HAP-1 (cell line): Measurements from ENCODE around the gene LTA.
A peak's percentile ranks its signal among the peaks of the same experiment; 100 is the strongest.
"Not testable (repeated sequence)": the region's sequence is repeated elsewhere in the genome, so short reads cannot be mapped to it uniquely, and the experiment has no call there.

ENCODE experiments used
- DNase-seq, 2 experiments: peaks; one replicate each; pipeline ENCODE4 v3.0.0-alpha.2; 2016 to 2020; ENCODE audit warnings: low spot score in 2 of 2
- H3K27me3 ChIP-seq: fragments of 250-450 bp; sonication (Bioruptor Pico); 2 replicates; pipeline ENCODE4 v1.5.1; 2020; ENCODE audit warnings: low read depth, mild to moderate bottlenecking, moderate library complexity
- H3K36me3 ChIP-seq: fragments of 250-450 bp; sonication (Bioruptor Pico); replicated peaks from 2 replicates; pipeline ENCODE4 v1.5.1; 2020; ENCODE audit warnings: mild to moderate bottlenecking
- H3K4me1 ChIP-seq: fragments of 250-450 bp; sonication (Bioruptor Pico); 2 replicates; pipeline ENCODE4 v1.5.1; 2020; ENCODE audit warnings: mild to moderate bottlenecking
- H3K4me3 ChIP-seq: fragments of 250-450 bp; sonication (Bioruptor Pico); 2 replicates; pipeline ENCODE4 v1.5.1; 2020; ENCODE audit warnings: mild to moderate bottlenecking, moderate library complexity
- H3K9me3 ChIP-seq: fragments of 250-450 bp; sonication (Bioruptor Pico); 2 replicates; pipeline ENCODE4 v1.5.1; 2020; ENCODE audit warnings: mild to moderate bottlenecking, moderate library complexity
- in situ Hi-C: fragments of 300-500 bp; cut with MboI; formaldehyde crosslinking; loops from 3 replicates; pipeline ENCODE4 v1.14.3; 2020; ENCODE audit warnings: low sequenced_read_pairs, inconsistent platforms, mixed read lengths

LTA gene

DNA sequence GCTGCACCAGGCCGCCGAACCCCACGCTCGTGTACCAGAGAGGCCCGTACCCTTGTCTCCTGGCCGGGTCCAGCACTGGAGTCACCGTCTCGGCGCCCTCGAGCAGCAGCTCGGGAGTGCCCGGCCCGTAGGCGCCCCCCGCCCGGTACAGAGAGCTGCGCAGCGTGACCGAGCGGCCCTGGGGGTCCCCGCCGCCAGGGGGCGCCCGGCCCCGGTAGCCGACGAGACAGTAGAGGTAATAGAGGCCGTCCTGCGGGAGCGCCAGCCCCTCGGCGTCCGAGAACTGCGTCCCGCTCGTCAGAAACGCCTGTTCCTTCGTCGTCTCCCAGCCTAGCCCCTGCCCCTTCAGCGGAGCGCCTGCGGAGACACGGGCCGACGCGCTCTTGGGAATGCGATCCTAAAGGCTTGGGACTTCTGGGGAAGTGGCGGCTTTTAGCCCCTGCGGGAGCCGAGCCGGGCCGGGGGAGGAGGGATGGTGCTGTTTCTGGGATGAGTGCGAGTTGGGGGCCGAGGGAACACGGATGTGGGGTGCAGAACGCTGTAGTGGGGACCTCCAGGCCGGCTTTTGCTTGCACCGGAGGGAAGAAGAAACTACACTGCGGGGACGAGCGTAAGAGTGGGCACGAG is 8.8 kb downstream of the LTA start:
- DNase-seq, result peak; percentile 84 to 94
- H3K4me3 ChIP-seq, result peak overlapping the region; percentile 58
- in situ Hi-C loops, result no loop called here
- no peaks in the 10 kb centered on the region for H3K27me3 ChIP-seq
- H3K9me3 ChIP-seq, result no peaks in the 10 kb centered on the region
- H3K36me3 ChIP-seq, result 0 out of 2 replicates have a peak, but pooled peaks cover 2% of the 10 kb centered on the region
- H3K4me1 ChIP-seq, result peaks cover 9% of the 10 kb centered on the region

DNA sequence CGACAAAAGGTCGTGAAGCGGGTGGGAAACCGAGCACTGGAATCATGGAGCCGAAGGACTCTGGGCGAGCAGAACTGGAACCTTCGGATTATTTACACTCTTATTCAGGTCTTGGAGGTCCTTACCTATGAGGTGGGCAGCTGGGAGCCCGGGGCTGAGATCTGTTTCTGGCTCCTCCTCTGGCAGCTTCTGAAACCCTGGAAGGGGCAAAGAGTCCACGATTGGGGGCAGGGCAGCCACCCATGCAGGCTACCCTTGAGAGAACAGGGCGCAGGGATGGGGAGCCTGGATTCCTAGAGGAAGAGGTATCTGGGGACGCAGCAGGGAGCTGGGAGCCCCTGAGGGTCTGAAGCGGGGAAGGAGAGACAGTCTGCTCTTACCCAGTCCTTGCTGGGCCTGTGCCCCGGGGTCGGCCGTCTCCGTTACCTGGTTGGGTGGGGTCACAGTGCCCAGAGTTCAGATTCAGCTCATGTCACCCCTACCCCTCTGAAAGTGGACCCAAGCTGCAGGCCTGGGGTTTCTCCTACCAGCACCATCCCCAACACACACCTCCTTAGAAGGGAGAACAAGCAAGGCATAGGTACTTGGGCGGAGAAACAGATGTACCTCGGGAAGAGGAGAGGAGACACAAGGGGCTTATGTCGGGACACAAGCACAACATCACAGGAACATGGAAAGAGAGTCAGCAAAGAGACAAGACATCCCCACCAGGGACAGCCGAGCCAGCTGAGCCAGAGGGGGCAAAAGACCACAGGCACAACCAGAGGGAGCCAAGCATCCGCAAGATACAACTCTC is 9.5 kb downstream of the LTA start:
- in situ Hi-C loops, result no loop called here
- peaks cover 9% of the 10 kb centered on the region for H3K4me1 ChIP-seq
- peak in 1 of 2 experiments; percentile 38 for DNase-seq
- H3K27me3 ChIP-seq, result no peaks in the 10 kb centered on the region
- H3K9me3 ChIP-seq, result no peaks in the 10 kb centered on the region
- 0 out of 2 replicates have a peak, but pooled peaks cover 2% of the 10 kb centered on the region for H3K36me3 ChIP-seq
- H3K4me3 ChIP-seq, result peak overlapping the region; percentile 58

DNA sequence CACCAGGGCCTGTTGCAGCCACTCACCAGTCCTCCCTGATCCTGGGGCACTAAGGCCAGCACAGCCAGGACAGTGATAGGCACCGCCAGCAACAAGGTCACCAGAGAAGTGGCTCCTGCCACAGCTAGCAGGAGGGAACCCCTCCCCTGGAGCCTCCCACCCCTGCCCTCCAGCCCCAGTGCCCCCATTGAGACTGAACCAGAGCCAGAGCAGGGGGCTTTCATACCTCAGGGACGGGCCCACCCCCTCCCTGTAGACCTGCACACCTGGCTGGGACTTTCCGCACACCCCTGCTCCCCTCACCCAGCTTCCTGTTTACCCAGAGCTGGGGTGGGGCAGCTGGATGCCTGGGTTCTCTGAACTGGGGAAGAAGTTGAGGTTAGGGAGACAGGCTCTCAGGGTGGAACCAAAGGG is 10.1 kb downstream of the LTA start, which contains the start of gene LTB:
LTB (minus strand) TSS at position 195 of the 414 bp plus-strand sequence; CDS start at position 188, 7 bp downstream.
- no peaks in the 10 kb centered on the region for H3K9me3 ChIP-seq
- DNase-seq, result no peak
- H3K36me3 ChIP-seq, result 0 out of 2 replicates have a peak, but pooled peaks cover 2% of the 10 kb centered on the region
- H3K4me3 ChIP-seq, result peak within 1 kb of the TSS; percentile 58
- in situ Hi-C loops, result no loop called here
- no peaks in the 10 kb centered on the region for H3K27me3 ChIP-seq
- peaks cover 9% of the 10 kb centered on the region for H3K4me1 ChIP-seq

DNA sequence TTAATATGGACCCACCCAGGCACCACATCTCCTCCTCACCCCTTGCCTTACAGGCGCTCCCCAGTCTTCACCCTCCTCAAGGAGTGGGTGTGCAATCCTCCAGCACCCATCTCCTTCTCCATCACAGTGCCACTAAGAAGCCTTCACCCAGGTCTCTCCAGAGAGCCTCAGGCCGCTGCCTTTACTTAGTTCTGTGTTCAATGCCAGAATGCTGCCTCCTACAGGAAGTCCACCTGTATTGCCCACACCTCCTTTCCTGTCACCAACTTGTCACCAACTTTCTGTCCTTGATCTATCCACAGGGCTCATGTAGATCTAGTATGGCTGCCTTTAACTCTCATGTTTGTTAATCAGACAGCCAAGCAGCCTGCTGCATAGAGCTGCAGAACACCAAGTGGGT is 13.4 kb downstream of the LTA start:
- Histone ChIP-seq H3K27me3 (no peaks in the 10 kb centered on the region), H3K4me1 (peaks cover 9% of the 10 kb centered on the region), H3K4me3 (no peak overlapping the region), H3K36me3 (0 out of 2 replicates have a peak, but pooled peaks cover 2% of the 10 kb centered on the region), H3K9me3 (no peaks in the 10 kb centered on the region)
- DNase-seq, result peak in 1 of 2 experiments; percentile 36
- in situ Hi-C loops, result no loop called here

DNA sequence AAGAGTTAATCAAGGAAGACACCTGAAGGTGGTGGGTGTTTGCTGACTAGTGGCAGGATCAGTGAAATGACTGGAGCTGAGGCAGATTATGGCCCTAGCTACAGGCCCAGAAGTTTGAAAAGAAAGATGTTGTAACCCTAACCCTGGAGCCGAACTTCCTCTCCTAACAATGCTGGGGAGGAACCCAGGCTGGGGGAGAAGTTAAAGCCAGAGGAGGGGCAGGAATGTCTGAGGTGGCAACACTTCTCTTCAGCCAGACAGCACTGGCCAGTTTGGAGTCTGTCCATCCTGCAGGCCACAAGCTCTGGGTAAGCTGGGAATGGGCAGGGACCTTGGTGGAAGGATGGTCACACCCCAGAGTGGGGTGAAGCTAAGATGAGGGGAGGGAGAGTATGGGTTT is 13.9 kb downstream of the LTA start, which contains the start of gene LST1:
LST1 (plus strand) TSS at position 270 of the 400 bp plus-strand sequence. CDS start 1,023 bp downstream, outside the sequence.
- Histone ChIP-seq H3K4me3 (no peak within 1 kb of the TSS), H3K9me3 (no peaks in the 10 kb centered on the region), H3K27me3 (no peaks in the 10 kb centered on the region), H3K4me1 (peaks cover 9% of the 10 kb centered on the region), H3K36me3 (0 out of 2 replicates have a peak, but pooled peaks cover 2% of the 10 kb centered on the region)
- in situ Hi-C loops, result no loop called here
- DNase-seq, result no peak

DNA sequence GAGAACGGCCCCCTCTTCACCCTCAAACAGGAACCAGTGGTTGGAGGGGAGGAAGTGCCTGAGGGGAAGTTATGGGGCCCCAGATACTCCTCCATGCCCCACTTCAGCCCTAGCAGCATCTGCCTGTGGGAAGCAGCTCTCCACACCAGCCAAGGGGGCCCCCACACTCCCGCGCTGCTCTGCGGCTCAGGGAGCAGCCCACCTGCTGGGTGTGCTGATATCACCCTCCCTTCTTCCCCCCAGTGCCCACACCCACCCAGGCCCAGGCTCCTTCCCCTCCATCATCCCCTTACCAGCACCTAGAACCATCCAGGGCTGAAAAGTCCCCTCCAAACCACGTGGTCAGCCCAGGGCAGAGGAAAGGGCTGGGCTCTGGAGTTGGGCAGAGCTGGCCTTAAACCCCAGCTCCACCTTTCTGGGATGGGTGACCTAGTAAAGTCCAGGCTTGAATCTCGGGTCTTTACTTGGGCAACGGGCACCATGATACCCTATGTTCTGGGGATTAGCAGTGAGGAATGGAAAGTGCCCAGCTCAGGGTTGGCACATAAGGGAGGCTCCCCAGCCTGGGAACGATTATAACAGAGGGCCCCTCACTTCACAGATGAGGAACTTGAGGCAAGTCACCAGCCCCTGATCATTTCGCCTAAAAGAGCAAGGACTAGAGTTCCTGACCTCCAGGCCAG is 14.7 kb downstream of the LTA start:
- no peaks in the 10 kb centered on the region for H3K9me3 ChIP-seq
- H3K4me1 ChIP-seq, result peaks cover 2% of the 10 kb centered on the region; the same call in 1 of the 2 replicates
- 0 out of 2 replicates have a peak, but pooled peaks cover 2% of the 10 kb centered on the region for H3K36me3 ChIP-seq
- in situ Hi-C loops, result no loop called here
- H3K27me3 ChIP-seq, result no peaks in the 10 kb centered on the region
- DNase-seq, result no peak
- H3K4me3 ChIP-seq, result no peak overlapping the region

DNA sequence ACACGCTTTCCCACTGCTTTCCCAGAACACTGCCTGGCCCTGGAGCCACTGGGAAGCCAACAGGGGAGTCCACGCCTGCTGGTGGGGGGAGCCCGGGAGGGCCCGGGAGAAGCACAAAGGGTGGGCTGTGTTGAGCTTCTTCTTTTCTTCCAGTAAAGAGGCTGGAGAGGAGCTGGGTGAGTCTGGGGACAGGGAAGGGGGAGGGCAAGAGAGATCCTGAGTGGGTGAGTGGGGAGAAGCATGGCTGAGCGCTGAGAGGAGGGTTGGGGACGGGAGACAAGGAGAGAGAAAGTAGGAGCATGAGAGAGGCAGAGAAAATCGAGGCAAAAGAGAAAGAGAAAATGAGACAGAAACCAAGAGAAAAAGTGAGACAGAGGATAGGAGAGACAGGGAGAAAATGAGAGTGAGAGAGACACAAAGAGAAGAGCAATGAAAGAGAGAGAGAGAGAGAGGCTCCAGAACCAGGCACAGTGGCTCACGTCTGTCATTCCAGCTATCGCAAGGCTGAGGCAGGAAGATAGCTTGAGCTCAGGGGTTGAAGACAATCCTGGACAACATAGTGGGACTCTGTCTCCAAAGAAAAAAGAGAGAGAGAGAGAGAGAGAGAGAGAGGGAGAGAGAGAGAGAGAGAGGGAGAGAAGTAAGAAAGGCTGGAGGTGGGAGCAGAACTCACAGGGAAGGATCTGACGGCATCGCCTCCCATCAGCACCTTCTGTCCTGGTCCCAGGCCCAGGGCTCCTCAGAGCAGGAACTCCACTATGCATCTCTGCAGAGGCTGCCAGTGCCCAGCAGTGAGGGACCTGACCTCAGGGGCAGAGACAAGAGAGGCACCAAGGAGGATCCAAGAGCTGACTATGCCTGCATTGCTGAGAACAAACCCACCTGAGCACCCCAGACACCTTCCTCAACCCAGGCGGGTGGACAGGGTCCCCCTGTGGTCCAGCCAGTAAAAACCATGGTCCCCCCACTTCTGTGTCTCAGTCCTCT is 16.0 kb downstream of the LTA start:
- Histone ChIP-seq H3K27me3 (no peaks in the 10 kb centered on the region), H3K4me3 (no peak overlapping the region), H3K36me3 (0 out of 2 replicates have a peak, but pooled peaks cover 2% of the 10 kb centered on the region), H3K4me1 (no peaks in the 10 kb centered on the region), H3K9me3 (no peaks in the 10 kb centered on the region)
- DNase-seq, result no peak
- in situ Hi-C loops, result no loop called here

DNA sequence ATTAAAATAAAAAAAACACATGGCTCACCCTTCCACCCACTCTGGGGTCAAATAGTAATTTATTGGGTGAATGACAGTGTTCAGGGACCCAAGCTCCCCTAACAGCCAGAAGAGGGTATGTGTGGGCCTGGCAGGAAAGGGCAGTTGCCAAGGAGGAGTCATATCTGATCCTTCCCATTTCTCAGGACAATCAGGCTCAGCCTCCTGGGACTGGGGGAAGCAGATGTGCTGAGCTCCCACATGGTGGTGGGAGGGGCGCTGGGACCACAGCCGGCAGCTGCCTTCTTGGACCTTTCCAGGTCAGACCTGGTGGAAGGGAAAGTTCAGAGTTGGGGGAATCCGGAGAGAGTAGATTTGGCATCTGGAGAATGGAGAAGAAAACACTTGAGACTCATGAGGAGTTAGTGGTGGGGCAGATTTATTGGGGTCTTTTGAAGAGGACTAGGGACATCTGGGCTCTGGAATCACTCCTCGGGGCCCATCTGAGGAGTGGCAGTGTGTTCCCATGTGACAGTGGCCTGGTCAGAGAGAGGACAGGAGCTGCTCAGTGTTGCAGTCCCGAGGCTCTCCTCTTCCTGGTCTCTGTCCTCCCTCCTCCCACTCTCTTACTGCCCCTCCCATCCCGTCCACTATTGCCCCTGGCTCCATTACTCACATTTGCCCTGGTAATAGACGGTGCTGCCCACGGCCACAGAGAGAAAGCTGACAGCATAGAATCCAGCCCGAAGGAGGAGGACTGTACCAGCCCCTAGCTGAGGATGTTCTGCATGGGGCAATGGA is 17.0 kb downstream of the LTA start:
- H3K9me3 ChIP-seq, result no peaks in the 10 kb centered on the region
- no peak for DNase-seq
- no peaks in the 10 kb centered on the region for H3K4me1 ChIP-seq
- no peaks in the 10 kb centered on the region for H3K27me3 ChIP-seq
- 0 out of 2 replicates have a peak, but pooled peaks cover 2% of the 10 kb centered on the region for H3K36me3 ChIP-seq
- in situ Hi-C loops, result no loop called here
- no peak overlapping the region for H3K4me3 ChIP-seq

DNA sequence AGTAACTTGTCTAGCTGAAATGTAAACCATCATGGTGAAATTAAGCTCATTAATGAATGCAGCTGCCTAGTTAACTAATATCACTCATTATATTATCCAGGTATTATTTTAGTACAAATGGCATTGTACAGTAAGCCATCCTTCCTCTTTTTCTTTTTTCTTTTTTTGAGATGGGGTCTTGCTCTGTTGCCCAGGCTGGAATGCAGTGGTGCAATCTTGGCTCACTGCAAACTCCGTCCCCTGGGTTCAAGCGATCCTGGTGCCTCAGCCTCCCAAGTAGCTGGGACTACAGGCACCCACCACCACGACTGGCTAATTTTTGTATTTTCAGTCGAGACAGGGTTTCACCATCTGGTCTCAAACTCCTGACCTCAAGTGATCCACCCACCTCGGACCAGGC is 18.6 kb downstream of the LTA start:
- not testable (repeated sequence) for H3K9me3 ChIP-seq, H3K4me1 ChIP-seq, DNase-seq, H3K36me3 ChIP-seq, H3K27me3 ChIP-seq, H3K4me3 ChIP-seq
- in situ Hi-C loops, result loop anchor here (5.0 kb wide), 1 partner anchor 43 kb away; the partner anchor contains the start of genes ATP6V1G2 and NFKBIL1

DNA sequence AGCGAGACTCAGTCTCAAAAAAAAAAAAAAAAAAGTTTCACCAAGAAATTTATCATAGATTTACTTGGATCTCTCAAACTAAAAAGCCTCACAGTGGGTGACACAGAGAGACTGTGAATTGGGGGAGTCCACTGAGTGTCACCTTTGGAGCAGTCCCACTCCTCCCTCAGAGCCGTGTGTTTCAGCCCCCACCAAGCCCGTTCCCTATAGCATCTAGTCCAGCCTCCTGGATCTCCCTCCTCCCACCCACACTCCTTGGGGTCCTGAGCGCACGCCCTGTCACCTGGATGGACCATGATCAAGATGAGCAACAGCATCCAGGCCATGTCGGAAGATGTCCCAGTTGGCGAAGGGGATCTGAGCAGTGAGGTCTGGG is 20.3 kb downstream of the LTA start:
- Histone ChIP-seq H3K4me1 (no peaks in the 10 kb centered on the region), H3K9me3 (no peaks in the 10 kb centered on the region), H3K36me3 (no peaks in the 10 kb centered on the region), H3K27me3 (no peaks in the 10 kb centered on the region), H3K4me3 (no peak overlapping the region)
- in situ Hi-C loops, result loop anchor here (5.0 kb wide), 1 partner anchor 45 kb away; the partner anchor contains the start of genes ATP6V1G2 and NFKBIL1
- no peak for DNase-seq

DNA sequence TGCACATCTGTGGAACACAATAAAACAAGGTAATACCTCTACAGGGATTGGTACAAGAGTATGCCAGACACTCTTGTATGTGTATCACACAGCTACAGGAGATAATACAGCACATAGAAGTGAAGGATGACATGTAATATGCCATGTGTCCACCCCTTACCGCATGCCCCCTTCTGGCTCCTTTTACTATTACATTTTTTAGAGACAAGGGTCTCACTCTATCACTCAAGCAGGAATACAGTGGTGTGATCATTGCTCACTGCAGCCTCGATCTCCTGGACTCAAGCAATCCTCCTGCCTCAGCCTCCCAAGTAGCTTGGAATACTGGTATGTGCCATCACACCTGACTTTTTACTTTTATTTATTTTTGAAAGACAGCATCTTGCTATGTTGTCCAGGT is 24.9 kb downstream of the LTA start:
- Histone ChIP-seq H3K4me1 (no peaks in the 10 kb centered on the region), H3K27me3 (no peaks in the 10 kb centered on the region), H3K36me3 (no peaks in the 10 kb centered on the region), H3K9me3 (no peaks in the 10 kb centered on the region), H3K4me3 (no peak overlapping the region)
- peak; percentile 50 to 58 for DNase-seq
- in situ Hi-C loops, result no loop called here

DNA sequence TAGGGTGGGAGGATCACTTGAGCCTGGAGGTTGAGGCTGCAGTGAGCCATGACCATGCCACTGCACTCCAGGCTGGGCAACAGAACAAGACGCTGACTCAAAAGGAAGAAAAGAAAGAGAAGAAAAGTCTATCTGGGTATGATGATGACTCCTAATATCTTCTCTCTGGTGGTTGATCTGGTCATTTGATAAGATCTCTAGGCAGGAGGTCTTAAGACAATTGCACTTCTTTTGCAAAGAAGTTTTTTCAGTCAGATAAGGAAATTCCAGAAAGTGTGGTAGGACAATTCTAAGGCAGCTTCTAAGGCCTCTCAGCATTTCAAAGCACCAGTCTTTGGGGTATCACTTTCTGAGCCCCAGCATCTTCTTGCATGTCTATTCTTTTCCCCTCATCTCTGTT is 35.2 kb downstream of the LTA start:
- H3K4me3 ChIP-seq, result no peak overlapping the region
- DNase-seq, result no peak
- in situ Hi-C loops, result no loop called here

More for the DNA sequence above, 35.2 kb downstream of the LTA start:
- Histone ChIP-seq H3K4me1 (peaks cover 10% of the 10 kb centered on the region), H3K9me3 (no peaks in the 10 kb centered on the region), H3K27me3 (no peaks in the 10 kb centered on the region), H3K36me3 (no peaks in the 10 kb centered on the region; the same call in 1 of the 2 replicates)
